GM19455 (cell line): ENCODE data around the gene JAKMIP1.

ENCODE experiments used
- ATAC-seq: cut with Tn5 transposase; IDR thresholded peaks from one replicate; pipeline ENCODE4 v1.9.1; 2021; ENCODE audit not compliant: unreplicated experiment

JAKMIP1 gene

GRCh38 chr4:6105311-6105911 lies 94.9 kb downstream of the JAKMIP1 start:
- ATAC-seq: no peak

- ATAC-seq: no peak
Observed at GRCh38 chr4:6104541-6105130, 95.7 kb downstream of the JAKMIP1 start.

GRCh38 chr4:6097581-6097980 lies 102.8 kb downstream of the JAKMIP1 start:
- no peak for ATAC-seq

- no peak for ATAC-seq
Observed at GRCh38 chr4:6095897-6096296, 104.5 kb downstream of the JAKMIP1 start.

GRCh38 chr4:6095023-6095752 lies 105.2 kb downstream of the JAKMIP1 start:
- no peak for ATAC-seq

GRCh38 chr4:6093671-6094070 lies 106.7 kb downstream of the JAKMIP1 start:
- no peak for ATAC-seq

GRCh38 chr4:6092971-6093370 lies 107.4 kb downstream of the JAKMIP1 start:
- no peak for ATAC-seq

GRCh38 chr4:6092131-6092530 lies 108.2 kb downstream of the JAKMIP1 start:
- ATAC-seq: no peak

GRCh38 chr4:6090931-6091330 lies 109.4 kb downstream of the JAKMIP1 start:
- no peak for ATAC-seq

GRCh38 chr4:6088950-6089349 lies 111.4 kb downstream of the JAKMIP1 start:
- no peak for ATAC-seq

GRCh38 chr4:6087669-6088341 lies 112.5 kb downstream of the JAKMIP1 start:
- no peak for ATAC-seq

- no peak for ATAC-seq
Observed at GRCh38 chr4:6086846-6087245, 113.5 kb downstream of the JAKMIP1 start.

- ATAC-seq: no peak
Observed at GRCh38 chr4:6085691-6086628, 114.4 kb downstream of the JAKMIP1 start.

- ATAC-seq: no peak
Observed at GRCh38 chr4:6085028-6085690, 115.2 kb downstream of the JAKMIP1 start.

- ATAC-seq: no peak
Observed at GRCh38 chr4:6079965-6080364, 120.4 kb downstream of the JAKMIP1 start.

GRCh38 chr4:6078560-6078959 lies 121.8 kb downstream of the JAKMIP1 start:
- no peak for ATAC-seq

GRCh38 chr4:6076391-6076790 lies 124.0 kb downstream of the JAKMIP1 start:
- no peak for ATAC-seq

GRCh38 chr4:6074758-6075157 lies 125.6 kb downstream of the JAKMIP1 start:
- ATAC-seq: no peak

- ATAC-seq: no peak
Observed at GRCh38 chr4:6071959-6072720, 128.2 kb downstream of the JAKMIP1 start.
